ENCODE data around the gene OLFML3.

- no peak for TF ChIP-seq SIN3A (IDR thresholded peaks at IDR 0.05; ENCODE audit: borderline replicate concordance, insufficient read depth, low read length)
- TF ChIP-seq REST (IDR thresholded peaks at IDR 0.05; ENCODE audit: insufficient read depth in 1 of 2, low read depth in 2 of 2, low read length in 2 of 2) = no peak
- TF ChIP-seq POLR2AphosphoS5 (IDR thresholded peaks at IDR 0.05; ENCODE audit: low read depth, low read length) = no peak
- no peak for TF ChIP-seq FOXP2 (optimal IDR thresholded peaks at IDR 0.05; ENCODE audit: borderline replicate concordance, extremely low read depth, extremely low read length, insufficient read depth)
- no peak for TF ChIP-seq TAF1 (IDR thresholded peaks at IDR 0.05; ENCODE audit: borderline replicate concordance, insufficient read depth, low read length)
These were observed 31.7 kb upstream of the OLFML3 start for GRCh38 chr1:113947388-113948107.

Measured in PFSK-1 (cell line).